22Rv1 (cell line): ENCODE data around the gene CENATAC.

Source experiments
- H3K27ac ChIP-seq: fragments of 450-650 bp; 2 replicates; pipeline ENCODE4 v1.5.1; 2017
- ZFX ChIP-seq: fragments of 450-650 bp; IDR thresholded peaks from 2 replicates; pipeline ENCODE4 v1.6.1; 2017; ENCODE audit warnings: antibody characterized with exemption, borderline replicate concordance
- TF ChIP-seq, protein P1 (sequence below): fragments of 450-650 bp; IDR thresholded peaks from 2 replicates; pipeline ENCODE4 v1.5.1; 2017; ENCODE audit warnings: mild to moderate bottlenecking

The CENATAC gene

DNA sequence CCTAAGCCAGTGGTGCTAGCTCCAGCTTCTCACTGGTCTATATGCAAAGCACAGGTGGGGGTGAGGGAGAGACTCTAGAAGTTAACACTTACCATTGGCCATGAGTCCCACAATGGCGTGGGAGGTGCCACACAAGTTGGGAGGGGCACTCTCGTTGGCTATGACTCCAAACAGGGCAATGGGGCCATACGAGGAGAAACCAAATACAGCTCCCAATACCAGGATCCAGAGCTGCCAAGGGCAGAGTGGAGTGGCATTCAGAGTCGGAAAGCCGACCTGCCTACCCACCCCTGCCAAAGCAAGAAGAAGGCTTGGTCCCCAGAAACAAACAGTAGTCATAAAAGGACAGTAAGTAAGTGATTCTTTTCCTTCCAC lies 27.1 kb downstream of the CENATAC start:
- TF ChIP-seq, protein P1, sequence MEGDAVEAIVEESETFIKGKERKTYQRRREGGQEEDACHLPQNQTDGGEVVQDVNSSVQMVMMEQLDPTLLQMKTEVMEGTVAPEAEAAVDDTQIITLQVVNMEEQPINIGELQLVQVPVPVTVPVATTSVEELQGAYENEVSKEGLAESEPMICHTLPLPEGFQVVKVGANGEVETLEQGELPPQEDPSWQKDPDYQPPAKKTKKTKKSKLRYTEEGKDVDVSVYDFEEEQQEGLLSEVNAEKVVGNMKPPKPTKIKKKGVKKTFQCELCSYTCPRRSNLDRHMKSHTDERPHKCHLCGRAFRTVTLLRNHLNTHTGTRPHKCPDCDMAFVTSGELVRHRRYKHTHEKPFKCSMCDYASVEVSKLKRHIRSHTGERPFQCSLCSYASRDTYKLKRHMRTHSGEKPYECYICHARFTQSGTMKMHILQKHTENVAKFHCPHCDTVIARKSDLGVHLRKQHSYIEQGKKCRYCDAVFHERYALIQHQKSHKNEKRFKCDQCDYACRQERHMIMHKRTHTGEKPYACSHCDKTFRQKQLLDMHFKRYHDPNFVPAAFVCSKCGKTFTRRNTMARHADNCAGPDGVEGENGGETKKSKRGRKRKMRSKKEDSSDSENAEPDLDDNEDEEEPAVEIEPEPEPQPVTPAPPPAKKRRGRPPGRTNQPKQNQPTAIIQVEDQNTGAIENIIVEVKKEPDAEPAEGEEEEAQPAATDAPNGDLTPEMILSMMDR: no peak
- TF ChIP-seq ZFX: no peak
- no peak overlapping the region for H3K27ac ChIP-seq

GRCh38 chr11:119025541-119025940 lies 27.6 kb downstream of the CENATAC start:
- H3K27ac ChIP-seq: no peak overlapping the region
- no peak for TF ChIP-seq ZFX
- TF ChIP-seq, protein P1: no peak

- TF ChIP-seq, protein P1: no peak
- TF ChIP-seq ZFX: no peak
- H3K27ac ChIP-seq: no peak overlapping the region
Measured at GRCh38 chr11:119025978-119026766, 28.2 kb downstream of the CENATAC start.

GRCh38 chr11:119026970-119027369 lies 29.0 kb downstream of the CENATAC start:
- H3K27ac ChIP-seq: no peak overlapping the region
- TF ChIP-seq ZFX: no peak
- TF ChIP-seq, protein P1: no peak

GRCh38 chr11:119027561-119028345 lies 29.8 kb downstream of the CENATAC start:
- TF ChIP-seq ZFX: no peak
- TF ChIP-seq, protein P1: no peak
- H3K27ac ChIP-seq: no peak overlapping the region

DNA sequence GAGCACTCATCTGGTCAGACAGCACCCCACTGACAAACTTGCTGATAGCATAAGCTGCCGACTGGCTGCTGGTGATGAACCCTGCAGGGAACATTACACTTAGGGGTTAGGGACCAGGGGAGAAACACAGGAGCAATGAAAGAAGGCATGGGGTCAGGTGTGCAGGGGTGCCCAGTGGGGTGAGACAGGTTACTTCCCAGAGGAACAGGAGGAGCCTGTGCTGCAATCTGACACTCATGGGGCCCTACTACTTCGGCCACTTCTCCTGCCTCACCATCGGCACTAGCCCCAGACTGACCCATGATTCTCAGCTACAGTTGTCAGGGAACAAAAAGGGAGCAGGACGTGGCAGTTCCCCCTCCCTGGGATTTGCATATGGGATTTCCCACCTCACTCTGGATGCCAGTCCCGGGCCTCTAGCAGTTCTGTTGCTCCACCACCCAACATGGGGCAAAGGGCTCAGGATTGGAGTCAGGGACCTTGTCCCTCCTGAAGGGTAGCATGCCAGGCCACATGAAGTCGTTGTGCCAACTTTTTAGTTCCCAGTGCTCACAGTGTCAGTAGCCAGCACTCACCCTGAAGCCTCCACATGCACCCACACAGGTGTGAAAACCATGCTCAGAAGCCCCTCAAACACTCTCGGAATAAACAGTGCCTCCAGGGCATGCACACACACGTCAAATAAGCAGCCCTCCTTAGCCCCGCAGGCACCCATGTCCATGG lies 30.6 kb downstream of the CENATAC start:
- TF ChIP-seq, protein P1: no peak
- no peak for TF ChIP-seq ZFX
- no peak overlapping the region for H3K27ac ChIP-seq

- TF ChIP-seq ZFX: no peak
- TF ChIP-seq, protein P1: no peak
- 0 out of 2 replicates have a peak overlapping the region, but pooled peaks have one; percentile 76 for H3K27ac ChIP-seq
Measured at GRCh38 chr11:119029069-119029339, 31.1 kb downstream of the CENATAC start.
